GM23248 (cell line): ENCODE data around the gene STK36. TPM values are rescaled to one million over a fixed set of nuclear protein-coding genes. Genes with fewer than 3 reads are reported as not detected.

Experiments used
- DNase-seq: peaks from one replicate; pipeline ENCODE4 v3.0.0-alpha.2; 2015
- H2AFZ ChIP-seq: fragments of 200-600 bp; sonication (generic); 2 replicates; pipeline ENCODE4 v1.6.1; 2016; ENCODE audit warnings: antibody characterized with exemption
- H3F3A ChIP-seq: fragments of 200-600 bp; sonication (generic); 2 replicates; pipeline ENCODE4 v1.6.1; 2016; ENCODE audit warnings: mild to moderate bottlenecking, antibody characterized with exemption, mixed run types; ENCODE audit not compliant: insufficient read depth
- H3K27ac ChIP-seq: fragments of 200-600 bp; sonication (generic); 2 replicates; pipeline ENCODE4 v1.5.1; 2016; ENCODE audit warnings: mild to moderate bottlenecking
- H3K27me3 ChIP-seq: fragments of 200-600 bp; sonication (generic); replicated peaks from 2 replicates; pipeline ENCODE4 v1.6.1; 2016; ENCODE audit warnings: mild to moderate bottlenecking; ENCODE audit not compliant: insufficient read depth
- H3K36me3 ChIP-seq: fragments of 200-600 bp; sonication (generic); 2 replicates; pipeline ENCODE4 v1.6.1; 2016; ENCODE audit warnings: low read depth, mild to moderate bottlenecking
- H3K4me1 ChIP-seq: fragments of 200-600 bp; sonication (generic); 2 replicates; pipeline ENCODE4 v1.6.1; 2016; ENCODE audit warnings: mild to moderate bottlenecking; ENCODE audit not compliant: insufficient read depth
- H3K4me2 ChIP-seq: fragments of 200-600 bp; sonication (generic); one replicate; pipeline ENCODE4 v1.6.1; 2016; ENCODE audit warnings: mild to moderate bottlenecking; ENCODE audit not compliant: unreplicated experiment
- H3K4me3 ChIP-seq: fragments of 200-600 bp; sonication (generic); 2 replicates; pipeline ENCODE4 v1.5.1; 2016; ENCODE audit warnings: mild to moderate bottlenecking
- H3K79me2 ChIP-seq: fragments of 200-600 bp; sonication (generic); 2 replicates; pipeline ENCODE4 v1.6.1; 2016; ENCODE audit warnings: mild to moderate bottlenecking; ENCODE audit not compliant: insufficient read depth
- H3K9ac ChIP-seq: fragments of 200-600 bp; sonication (generic); 2 replicates; pipeline ENCODE4 v1.6.1; 2016; ENCODE audit warnings: mild to moderate bottlenecking
- H3K9me2 ChIP-seq: fragments of 200-600 bp; sonication (generic); 2 replicates; pipeline ENCODE4 v1.6.1; 2016; ENCODE audit warnings: mixed run types, mild to moderate bottlenecking, moderate library complexity; ENCODE audit not compliant: insufficient read depth
- H3K9me3 ChIP-seq: fragments of 200-600 bp; sonication (generic); one replicate; pipeline ENCODE4 v1.6.1; 2017; ENCODE audit warnings: low read depth
- H4K20me1 ChIP-seq: fragments of 200-600 bp; sonication (generic); 2 replicates; pipeline ENCODE4 v1.6.0; 2016; ENCODE audit not compliant: insufficient read depth
- EZH2 ChIP-seq: fragments of 200-600 bp; sonication (generic); IDR thresholded peaks from 2 replicates; pipeline ENCODE4 v1.6.1; 2018; ENCODE audit warnings: antibody characterized with exemption, mild to moderate bottlenecking; ENCODE audit not compliant: insufficient read depth, poor library complexity, severe bottlenecking
- EZH2phosphoT487 ChIP-seq: fragments of 200-600 bp; sonication (generic); IDR thresholded peaks from 2 replicates; pipeline ENCODE4 v1.6.1; 2018; ENCODE audit warnings: antibody characterized with exemption, moderate library complexity, mild to moderate bottlenecking, low read depth; ENCODE audit not compliant: insufficient read depth
- WGBS, 2 experiments: methylation state at CpG; one replicate each; pipeline ENCODE4 v1.1.6; 2015 to 2017; ENCODE audit warnings: low lambda C conversion rate in 2 of 2, low coverage in 1 of 2; ENCODE audit errors: missing lambda C conversion rate in 2 of 2; 5-methylcytosine and 5-hydroxymethylcytosine counted together
- in situ Hi-C: fragments of 300-500 bp; cut with MboI; formaldehyde crosslinking; loops from 2 replicates; pipeline ENCODE4 v1.15.0; 2020
- polyA plus RNA-seq: library from polyadenylated mRNA; unstranded; fragments of >200 nt; fragmentation: Nextera tagmentation; extraction: Ambion mirVana; gene quantifications from 2 replicates; pipeline ENCODE4 v1.2.1, GENCODE V29; 2016
- total RNA-seq: library from RNA; depleted of rRNA; stranded (reverse); fragments of >200 nt; shearing (Covaris generic); gene quantifications from 2 replicates; pipeline ENCODE4 v1.2.3, GENCODE V29; 2014

Gene STK36
- total and polyA plus RNA-seq, 2 experiments from 2014 or later = 22.2 to 24.5 TPM

DNA sequence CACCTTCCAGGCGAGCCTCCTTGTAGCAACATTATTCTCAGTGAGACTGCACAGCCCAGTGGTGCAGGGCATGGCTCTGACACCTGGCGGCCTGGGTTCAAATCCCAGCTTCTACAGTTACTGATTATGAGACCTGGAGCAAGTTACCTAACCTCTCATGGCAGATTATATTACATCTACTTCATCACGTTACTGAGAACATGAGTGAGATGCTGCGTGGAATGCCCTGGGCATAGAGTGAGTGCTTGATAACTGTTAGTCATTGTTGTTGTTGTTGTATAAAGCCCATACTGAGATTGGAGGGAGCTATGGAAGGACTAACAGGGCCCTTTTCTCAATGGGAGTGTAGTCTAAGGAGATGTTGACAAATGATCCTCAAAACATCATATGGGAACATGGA lies 45.5 kb upstream of the STK36 start:
- Histone ChIP-seq H3K4me1 (no peaks in the 10 kb centered on the region), H3K9me3 (no peaks in the 10 kb centered on the region), H3K27ac (no peak overlapping the region), H3K27me3 (no peaks in the 10 kb centered on the region), H3K9me2 (no peaks in the 10 kb centered on the region), H3K36me3 (no peaks in the 10 kb centered on the region), H3F3A (no peaks in the 10 kb centered on the region), H4K20me1 (no peaks in the 10 kb centered on the region), H3K4me2 (no peak overlapping the region), H3K9ac (no peak overlapping the region), H2AFZ (no peak overlapping the region), H3K79me2 (no peaks in the 10 kb centered on the region), H3K4me3 (no peak overlapping the region)
- in situ Hi-C loops = no loop called here
- 80 to 83% methylated on average over 4 of the region's 4 CpGs for WGBS, 2 experiments
- no peak for TF ChIP-seq EZH2phosphoT487
- no peak for TF ChIP-seq EZH2
- no peak for DNase-seq

DNA sequence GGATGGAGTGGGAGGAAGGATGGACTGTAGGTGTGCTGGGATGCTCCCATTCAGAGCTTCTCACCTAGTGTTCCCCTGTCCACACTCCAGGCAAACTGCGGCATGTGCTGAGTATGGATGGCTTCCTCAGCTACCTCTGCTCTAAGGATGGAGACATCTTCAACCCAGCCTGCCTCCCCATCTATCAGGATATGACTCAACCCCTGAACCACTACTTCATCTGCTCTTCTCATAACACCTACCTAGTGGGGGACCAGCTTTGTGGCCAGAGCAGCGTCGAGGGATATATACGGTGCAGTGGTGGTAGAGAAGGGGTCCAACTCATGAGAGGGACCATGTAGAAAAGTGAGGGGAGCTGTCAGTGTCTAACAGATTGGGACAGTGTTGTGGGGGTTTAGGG lies 43.9 kb upstream of the STK36 start:
- Histone ChIP-seq H3K4me1 (peaks cover 4% of the 10 kb centered on the region), H3K9me3 (no peaks in the 10 kb centered on the region), H3K27ac (no peak overlapping the region), H3K4me2 (no peak overlapping the region), H3K9me2 (no peaks in the 10 kb centered on the region), H3K4me3 (no peak overlapping the region), H3K27me3 (no peaks in the 10 kb centered on the region), H3K79me2 (no peaks in the 10 kb centered on the region), H3K36me3 (no peaks in the 10 kb centered on the region), H2AFZ (no peak overlapping the region), H3F3A (no peaks in the 10 kb centered on the region), H3K9ac (no peak overlapping the region), H4K20me1 (no peaks in the 10 kb centered on the region)
- TF ChIP-seq EZH2phosphoT487 = no peak
- TF ChIP-seq EZH2 = no peak
- no peak for DNase-seq
- in situ Hi-C loops = no loop called here
- WGBS, 2 experiments = 91 to 96% methylated on average over 4 of the region's 4 CpGs

DNA sequence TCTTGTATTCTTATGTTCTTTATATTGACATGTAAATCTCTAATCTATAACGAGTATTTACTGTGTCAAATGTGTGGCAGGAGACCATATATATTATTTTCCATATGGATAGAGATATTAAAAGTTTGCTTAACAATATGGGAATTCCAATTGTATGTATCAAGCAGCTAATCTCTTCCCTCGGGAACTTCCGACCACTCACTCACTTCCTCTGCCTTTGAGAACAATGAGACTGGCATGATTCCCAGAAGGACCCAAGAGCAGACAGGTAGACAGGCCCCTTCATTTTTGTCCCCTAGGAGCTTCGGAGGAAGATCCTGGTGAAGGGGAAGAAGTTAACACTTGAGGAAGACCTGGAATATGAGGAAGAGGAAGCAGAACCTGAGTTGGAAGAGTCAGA lies 40.0 kb upstream of the STK36 start:
- H3K4me3 ChIP-seq = no peak overlapping the region
- peak; percentile 31 for DNase-seq
- 50 to 52% methylated on average over 4 of the region's 4 CpGs for WGBS, 2 experiments
- TF ChIP-seq EZH2phosphoT487 = no peak
- no peak for TF ChIP-seq EZH2
- no peaks in the 10 kb centered on the region for H3F3A ChIP-seq
- H2AFZ ChIP-seq = no peak overlapping the region
- H3K27me3 ChIP-seq = no peaks in the 10 kb centered on the region
- no peak overlapping the region for H3K9ac ChIP-seq
- H3K4me1 ChIP-seq = peaks cover 4% of the 10 kb centered on the region
- no peaks in the 10 kb centered on the region for H3K9me2 ChIP-seq
- H3K27ac ChIP-seq = no peak overlapping the region
- H3K9me3 ChIP-seq = no peaks in the 10 kb centered on the region
- H3K36me3 ChIP-seq = peaks cover 5% of the 10 kb centered on the region; the same call in 1 of the 2 replicates
- H3K79me2 ChIP-seq = no peaks in the 10 kb centered on the region
- no peak overlapping the region for H3K4me2 ChIP-seq
- H4K20me1 ChIP-seq = no peaks in the 10 kb centered on the region
- in situ Hi-C loops = no loop called here

DNA sequence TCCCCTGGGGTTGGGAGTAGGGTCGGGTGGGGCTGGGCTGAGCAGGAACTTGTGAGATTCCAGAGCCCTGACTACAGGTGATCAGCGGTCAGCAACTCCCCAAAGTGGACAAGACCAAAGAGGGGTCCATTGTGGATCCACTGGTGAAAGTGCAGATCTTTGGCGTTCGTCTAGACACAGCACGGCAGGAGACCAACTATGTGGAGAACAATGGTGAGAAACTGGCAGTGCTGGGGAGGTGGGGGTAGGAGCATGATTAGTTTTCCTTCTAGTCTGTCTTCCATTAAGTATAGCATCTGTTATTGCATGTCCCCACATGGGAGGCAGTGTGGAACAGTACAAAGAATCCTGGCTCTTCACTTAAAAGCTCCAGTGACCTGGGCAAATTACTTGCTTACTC lies 36.2 kb upstream of the STK36 start:
- Histone ChIP-seq H3K9me2 (no peaks in the 10 kb centered on the region), H3K4me3 (no peak overlapping the region), H3K27ac (no peak overlapping the region), H2AFZ (no peak overlapping the region), H3K79me2 (no peaks in the 10 kb centered on the region), H3K4me1 (peaks cover 4% of the 10 kb centered on the region), H3K4me2 (no peak overlapping the region), H3K9ac (no peak overlapping the region), H3F3A (no peaks in the 10 kb centered on the region), H3K27me3 (no peaks in the 10 kb centered on the region), H3K36me3 (peaks cover 23% of the 10 kb centered on the region), H4K20me1 (no peaks in the 10 kb centered on the region), H3K9me3 (no peaks in the 10 kb centered on the region)
- TF ChIP-seq EZH2phosphoT487 (no peak), EZH2 (no peak)
- in situ Hi-C loops = no loop called here
- no peak for DNase-seq
- WGBS, 2 experiments = 83 to 92% methylated on average over 5 of the region's 5 CpGs

DNA sequence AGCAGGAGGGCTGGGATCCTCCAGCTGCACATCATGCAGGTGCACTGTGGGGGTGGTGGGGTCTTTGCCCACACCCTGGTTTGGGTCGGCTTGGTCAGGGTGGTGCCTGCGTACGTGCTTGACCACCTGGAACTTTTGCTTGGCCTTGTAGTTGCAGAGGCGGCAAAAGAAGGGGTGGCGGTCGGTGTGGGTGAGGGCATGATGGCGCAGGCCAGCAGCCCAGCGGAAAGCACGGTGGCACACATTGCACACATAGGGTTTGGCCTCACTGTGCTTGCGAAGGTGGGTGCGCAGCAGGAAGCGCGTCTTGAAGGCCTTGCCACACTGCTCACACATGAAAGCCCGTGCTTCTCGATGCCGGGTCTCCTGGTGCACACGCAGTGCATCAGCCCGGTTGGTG lies 33.5 kb upstream of the STK36 start:
- Histone ChIP-seq H3K36me3 (peaks cover 23% of the 10 kb centered on the region), H4K20me1 (no peaks in the 10 kb centered on the region), H3K4me3 (no peak overlapping the region), H3K27me3 (no peaks in the 10 kb centered on the region), H3K4me1 (no peaks in the 10 kb centered on the region), H3K4me2 (no peak overlapping the region), H3K79me2 (no peaks in the 10 kb centered on the region), H3K9me3 (no peaks in the 10 kb centered on the region), H3K9ac (no peak overlapping the region), H3F3A (no peaks in the 10 kb centered on the region), H3K27ac (no peak overlapping the region), H3K9me2 (no peaks in the 10 kb centered on the region), H2AFZ (no peak overlapping the region)
- DNase-seq = no peak
- TF ChIP-seq EZH2phosphoT487 = no peak
- in situ Hi-C loops = no loop called here
- WGBS, 2 experiments = 98% methylated on average over 18 of the region's 18 CpGs
